ENCODE measurements around the gene SRPK2. TPM values are rescaled to one million over a fixed set of nuclear protein-coding genes. Genes with fewer than 3 reads are reported as not detected.
"Not testable (repeated sequence)": the region's sequence is repeated elsewhere in the genome, so short reads cannot be mapped to it uniquely, and the experiment has no call there.

Gene SRPK2
- polyA plus RNA-seq, 1 donor = 58.7 TPM

GRCh38 chr7:105267244-105267643 is 121.5 kb downstream of the SRPK2 start:
- DNase-seq = no peak

GRCh38 chr7:105264707-105265106 is 124.0 kb downstream of the SRPK2 start:
- no peak for DNase-seq

- DNase-seq = no peak
These were observed 127.0 kb downstream of the SRPK2 start for GRCh38 chr7:105261689-105262088.

GRCh38 chr7:105260201-105260871 is 128.4 kb downstream of the SRPK2 start:
- DNase-seq = not testable (repeated sequence)

GRCh38 chr7:105258919-105259318 is 129.8 kb downstream of the SRPK2 start:
- DNase-seq = not testable (repeated sequence)

- no peak for DNase-seq
These were observed 131.4 kb downstream of the SRPK2 start for GRCh38 chr7:105257338-105257737.

- DNase-seq = no peak
These were observed 131.9 kb downstream of the SRPK2 start for GRCh38 chr7:105256761-105257231.

GRCh38 chr7:105250706-105251105 is 138.0 kb downstream of the SRPK2 start:
- DNase-seq = no peak

GRCh38 chr7:105250239-105250638 is 138.5 kb downstream of the SRPK2 start:
- DNase-seq = no peak

GRCh38 chr7:105249216-105249615 is 139.5 kb downstream of the SRPK2 start:
- DNase-seq = no peak

- no peak for DNase-seq
These were observed 142.0 kb downstream of the SRPK2 start for GRCh38 chr7:105246679-105247078.

- no peak for DNase-seq
These were observed 142.5 kb downstream of the SRPK2 start for GRCh38 chr7:105246256-105246655.

- no peak for DNase-seq
These were observed 143.2 kb downstream of the SRPK2 start for GRCh38 chr7:105245398-105246114.

GRCh38 chr7:105244594-105244993 is 144.1 kb downstream of the SRPK2 start:
- no peak for DNase-seq

- DNase-seq = no peak
These were observed 147.5 kb downstream of the SRPK2 start for GRCh38 chr7:105241198-105241597.

GRCh38 chr7:105238198-105238765 is 150.4 kb downstream of the SRPK2 start:
- no peak for DNase-seq

GRCh38 chr7:105234886-105235285 is 153.8 kb downstream of the SRPK2 start:
- DNase-seq = no peak

- not testable (repeated sequence) for DNase-seq
These were observed 155.9 kb downstream of the SRPK2 start for GRCh38 chr7:105232829-105233291.

- no peak for DNase-seq
These were observed 158.2 kb downstream of the SRPK2 start for GRCh38 chr7:105230486-105230885.

- DNase-seq = no peak
These were observed 159.1 kb downstream of the SRPK2 start for GRCh38 chr7:105229641-105230040.

GRCh38 chr7:105228555-105228954 is 160.2 kb downstream of the SRPK2 start:
- no peak for DNase-seq

- no peak for DNase-seq
These were observed 161.3 kb downstream of the SRPK2 start for GRCh38 chr7:105227391-105227790.
